HFFc6 (cell line): Measurements from ENCODE around the gene KRTAP5-11. TPM values are rescaled to one million over a fixed set of nuclear protein-coding genes. Genes with fewer than 3 reads are reported as not detected.

ENCODE experiments used
- DNase-seq: peaks from one replicate; pipeline ENCODE4 v3.0.0-alpha.2; 2018
- H3K27ac Mint-ChIP-seq: 2 replicates; pipeline ENCODE4 v1.8.0; 2020; ENCODE audit warnings: mild to moderate bottlenecking, mixed read lengths
- H3K27me3 Mint-ChIP-seq: 2 replicates; pipeline ENCODE4 v1.8.0; 2021; ENCODE audit warnings: mild to moderate bottlenecking, moderate library complexity, mixed read lengths; ENCODE audit not compliant: insufficient read depth
- H3K36me3 Mint-ChIP-seq: 2 replicates; pipeline ENCODE4 v1.8.0; 2021; ENCODE audit warnings: low read depth, mixed read lengths
- H3K4me1 Mint-ChIP-seq: 2 replicates; pipeline ENCODE4 v1.8.0; 2020; ENCODE audit warnings: low read depth, mixed read lengths
- H3K4me3 Mint-ChIP-seq: 2 replicates; pipeline ENCODE4 v1.8.0; 2020; ENCODE audit warnings: mild to moderate bottlenecking, moderate library complexity, mixed read lengths
- H3K9me3 Mint-ChIP-seq: 2 replicates; pipeline ENCODE4 v1.8.0; 2020; ENCODE audit warnings: mild to moderate bottlenecking, mixed read lengths
- CTCF ChIP-seq: fragments of 200-600 bp; sonication (generic); IDR thresholded peaks from 2 replicates; pipeline ENCODE4 v1.5.0; 2021; ENCODE audit warnings: antibody characterized with exemption, mild to moderate bottlenecking
- total RNA-seq, 6 experiments: library from RNA; stranded (reverse); fragmentation: NEBNext Ultra II Directional; extraction: Animal tissue kit (Norgen Biotek cat#: 25700); gene quantifications; 2 replicates in 1 of 6; 3 replicates in 5 of 6; pipeline ENCODE4 v1.2.3, GENCODE V29; 2021

KRTAP5-11 gene
- total RNA-seq, 6 experiments from 2014 or later = not detected

GRCh38 chr11:71558996-71559395 lies 23.7 kb downstream of the KRTAP5-11 start:
- peaks cover 9% of the 10 kb centered on the region for H3K4me1 Mint-ChIP-seq
- H3K27ac Mint-ChIP-seq = no peak overlapping the region
- no peak overlapping the region for H3K4me3 Mint-ChIP-seq
- no peak for TF ChIP-seq CTCF
- H3K27me3 Mint-ChIP-seq = peaks cover 17% of the 10 kb centered on the region
- DNase-seq = no peak
- no peaks in the 10 kb centered on the region; the same call in 1 of the 2 replicates for H3K9me3 Mint-ChIP-seq
- no peaks in the 10 kb centered on the region for H3K36me3 Mint-ChIP-seq

GRCh38 chr11:71557257-71557656 lies 25.4 kb downstream of the KRTAP5-11 start:
- no peaks in the 10 kb centered on the region for H3K4me1 Mint-ChIP-seq

GRCh38 chr11:71556018-71556417 lies 26.7 kb downstream of the KRTAP5-11 start:
- no peaks in the 10 kb centered on the region for H3K4me1 Mint-ChIP-seq
- H3K4me3 Mint-ChIP-seq = no peak overlapping the region
- no peaks in the 10 kb centered on the region for H3K36me3 Mint-ChIP-seq
- H3K27ac Mint-ChIP-seq = no peak overlapping the region
- DNase-seq = no peak
- no peaks in the 10 kb centered on the region for H3K9me3 Mint-ChIP-seq
- peaks cover 10% of the 10 kb centered on the region for H3K27me3 Mint-ChIP-seq
- TF ChIP-seq CTCF = no peak

More at GRCh38 chr11:71557257-71557656, 25.4 kb downstream of the KRTAP5-11 start:
- Mint-ChIP-seq H3K9me3 (no peaks in the 10 kb centered on the region; the same call in 1 of the 2 replicates), H3K27me3 (peaks cover 10% of the 10 kb centered on the region), H3K36me3 (no peaks in the 10 kb centered on the region), H3K27ac (no peak overlapping the region), H3K4me3 (no peak overlapping the region)
- TF ChIP-seq CTCF = no peak
- DNase-seq = no peak

- Mint-ChIP-seq H3K27ac (no peak overlapping the region), H3K9me3 (no peaks in the 10 kb centered on the region), H3K36me3 (no peaks in the 10 kb centered on the region), H3K4me3 (no peak overlapping the region), H3K27me3 (peaks cover 12% of the 10 kb centered on the region), H3K4me1 (no peaks in the 10 kb centered on the region)
- TF ChIP-seq CTCF = no peak
- DNase-seq = no peak
Observed at GRCh38 chr11:71555508-71555907, 27.2 kb downstream of the KRTAP5-11 start.

- Mint-ChIP-seq H3K4me3 (no peak overlapping the region), H3K36me3 (no peaks in the 10 kb centered on the region), H3K4me1 (no peaks in the 10 kb centered on the region), H3K27me3 (peaks cover 14% of the 10 kb centered on the region), H3K9me3 (no peaks in the 10 kb centered on the region), H3K27ac (no peak overlapping the region)
- DNase-seq = no peak
- TF ChIP-seq CTCF = no peak
Observed at GRCh38 chr11:71554996-71555395, 27.7 kb downstream of the KRTAP5-11 start.

- Mint-ChIP-seq H3K9me3 (no peaks in the 10 kb centered on the region), H3K27ac (no peak overlapping the region), H3K36me3 (no peaks in the 10 kb centered on the region), H3K4me3 (no peak overlapping the region), H3K27me3 (peaks cover 13% of the 10 kb centered on the region), H3K4me1 (no peaks in the 10 kb centered on the region)
- no peak for TF ChIP-seq CTCF
- no peak for DNase-seq
Observed at GRCh38 chr11:71551711-71552110, 31.0 kb downstream of the KRTAP5-11 start.
